22Rv1 (cell line): ENCODE measurements around the gene EVL.

Experiments
- H3K27ac ChIP-seq: fragments of 450-650 bp; 2 replicates; pipeline ENCODE4 v1.5.1; 2017
- ZFX ChIP-seq: fragments of 450-650 bp; IDR thresholded peaks from 2 replicates; pipeline ENCODE4 v1.6.1; 2017; ENCODE audit warnings: antibody characterized with exemption, borderline replicate concordance
- TF ChIP-seq, protein P1 (sequence below): fragments of 450-650 bp; IDR thresholded peaks from 2 replicates; pipeline ENCODE4 v1.5.1; 2017; ENCODE audit warnings: mild to moderate bottlenecking

The EVL gene

DNA sequence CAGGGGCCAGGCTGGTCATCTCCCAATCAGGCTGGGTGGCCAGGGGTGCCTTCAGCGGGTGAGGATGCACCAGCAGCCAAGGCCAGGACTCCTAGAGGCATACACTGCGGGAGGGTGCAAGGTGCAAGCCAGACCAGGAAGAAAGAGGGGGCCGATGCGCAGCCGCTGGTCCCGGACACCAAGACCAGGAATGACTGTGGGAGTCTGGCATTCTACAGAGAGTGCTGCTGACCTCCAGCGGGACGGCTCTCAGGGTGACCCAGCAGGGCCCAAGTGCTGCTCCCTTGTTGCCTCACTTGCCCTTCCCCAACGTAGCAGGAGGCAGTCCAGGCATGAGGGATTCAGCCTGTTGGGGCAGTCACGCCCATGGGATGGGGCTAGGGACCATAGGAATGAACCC is 58.4 kb downstream of the EVL start:
- TF ChIP-seq ZFX = no peak
- TF ChIP-seq, protein P1, sequence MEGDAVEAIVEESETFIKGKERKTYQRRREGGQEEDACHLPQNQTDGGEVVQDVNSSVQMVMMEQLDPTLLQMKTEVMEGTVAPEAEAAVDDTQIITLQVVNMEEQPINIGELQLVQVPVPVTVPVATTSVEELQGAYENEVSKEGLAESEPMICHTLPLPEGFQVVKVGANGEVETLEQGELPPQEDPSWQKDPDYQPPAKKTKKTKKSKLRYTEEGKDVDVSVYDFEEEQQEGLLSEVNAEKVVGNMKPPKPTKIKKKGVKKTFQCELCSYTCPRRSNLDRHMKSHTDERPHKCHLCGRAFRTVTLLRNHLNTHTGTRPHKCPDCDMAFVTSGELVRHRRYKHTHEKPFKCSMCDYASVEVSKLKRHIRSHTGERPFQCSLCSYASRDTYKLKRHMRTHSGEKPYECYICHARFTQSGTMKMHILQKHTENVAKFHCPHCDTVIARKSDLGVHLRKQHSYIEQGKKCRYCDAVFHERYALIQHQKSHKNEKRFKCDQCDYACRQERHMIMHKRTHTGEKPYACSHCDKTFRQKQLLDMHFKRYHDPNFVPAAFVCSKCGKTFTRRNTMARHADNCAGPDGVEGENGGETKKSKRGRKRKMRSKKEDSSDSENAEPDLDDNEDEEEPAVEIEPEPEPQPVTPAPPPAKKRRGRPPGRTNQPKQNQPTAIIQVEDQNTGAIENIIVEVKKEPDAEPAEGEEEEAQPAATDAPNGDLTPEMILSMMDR = no peak
- H3K27ac ChIP-seq = no peak overlapping the region

DNA sequence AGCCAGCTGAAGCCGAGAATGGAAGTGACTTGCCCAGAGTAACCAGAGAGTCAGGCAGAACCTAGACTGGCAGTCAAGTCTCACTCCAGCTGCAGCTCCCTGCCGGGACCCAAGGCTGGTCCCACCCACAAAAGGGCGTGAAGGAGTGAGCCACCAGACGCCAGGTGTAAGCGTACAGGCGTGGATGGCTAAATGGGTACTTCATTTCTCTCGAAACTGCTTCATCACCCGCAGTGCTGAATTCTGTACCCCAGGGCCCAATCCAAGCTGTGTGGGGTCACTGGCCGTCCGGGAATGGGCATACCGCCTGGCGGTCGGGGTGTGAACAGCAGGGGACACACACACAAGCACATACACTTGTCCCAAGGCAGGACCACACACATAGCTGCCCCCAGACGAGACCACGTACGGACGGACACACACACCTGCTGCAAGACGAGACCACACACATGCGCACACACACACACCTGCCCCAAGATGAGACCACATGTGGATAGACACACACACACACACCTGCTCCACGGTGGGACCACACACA is 59.4 kb downstream of the EVL start:
- H3K27ac ChIP-seq = no peak overlapping the region
- TF ChIP-seq ZFX = no peak
- TF ChIP-seq, protein P1 = no peak

DNA sequence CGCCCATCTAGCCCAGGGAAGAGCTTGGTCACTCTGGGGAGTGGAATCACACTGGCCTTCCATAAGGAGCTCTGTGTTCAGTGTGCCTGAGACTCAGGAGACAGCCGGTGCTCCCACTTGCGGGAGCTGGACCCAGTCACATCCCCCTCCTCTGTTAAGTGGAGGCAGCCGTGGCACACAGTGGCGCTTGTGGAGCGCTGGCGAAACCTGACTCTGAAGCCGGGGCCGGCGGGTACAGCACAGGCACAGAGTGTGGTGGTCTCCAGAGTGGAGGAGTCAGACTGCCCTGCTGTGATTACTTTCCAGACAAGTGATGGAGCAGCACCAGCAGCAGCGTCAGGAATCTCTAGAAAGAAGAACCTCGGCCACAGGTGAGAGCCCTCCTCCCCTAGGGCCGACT is 61.2 kb downstream of the EVL start:
- TF ChIP-seq, protein P1 = no peak
- no peak for TF ChIP-seq ZFX
- no peak overlapping the region for H3K27ac ChIP-seq

DNA sequence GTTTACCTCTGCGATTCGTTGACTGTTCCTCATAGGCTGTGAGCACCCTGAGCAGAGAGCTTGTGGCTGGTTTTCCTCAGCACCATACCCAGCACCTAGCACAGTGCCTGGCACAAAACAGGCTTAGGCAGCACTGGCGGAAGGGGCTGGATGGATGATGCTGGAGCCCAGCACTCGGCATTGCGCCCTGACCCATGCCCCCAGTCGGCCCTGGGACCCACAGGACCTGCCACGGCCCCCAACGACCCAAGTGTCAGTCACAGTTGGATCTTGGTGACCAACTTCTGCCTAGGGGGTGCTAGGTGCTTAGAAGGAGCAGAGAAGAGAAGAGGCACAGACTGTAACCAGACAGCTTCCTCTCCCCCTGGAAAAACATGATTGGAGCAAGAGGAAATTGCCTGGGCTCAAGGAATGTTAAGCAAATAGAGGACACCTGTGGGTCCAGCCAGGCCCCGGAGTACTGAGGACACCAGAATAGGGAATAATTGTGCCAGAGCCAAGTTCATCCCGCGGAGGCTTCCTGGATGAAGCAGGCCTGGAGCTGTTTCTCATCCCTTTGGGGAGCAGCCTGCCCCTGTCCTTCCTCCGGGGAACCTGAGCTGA is 62.7 kb downstream of the EVL start:
- TF ChIP-seq ZFX = no peak
- TF ChIP-seq, protein P1 = no peak
- H3K27ac ChIP-seq = no peak overlapping the region

DNA sequence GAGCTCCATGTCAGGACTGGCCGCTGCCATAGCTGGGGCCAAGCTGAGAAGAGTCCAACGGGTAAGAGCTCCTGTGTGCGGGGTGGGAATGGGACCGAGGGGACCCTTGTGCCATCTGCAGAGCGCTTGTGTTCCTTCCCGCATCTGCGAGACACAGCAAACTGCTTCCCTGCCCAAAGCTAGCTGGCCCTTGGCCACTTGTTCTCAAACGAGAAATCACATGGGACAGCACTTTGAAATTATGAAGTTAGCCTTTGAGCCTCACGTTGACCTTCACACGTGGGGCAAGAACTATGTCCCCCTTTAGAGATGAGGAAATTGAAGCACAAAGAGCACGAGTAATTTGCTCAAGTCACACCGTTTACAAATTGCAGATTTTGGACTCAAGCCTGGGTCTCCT is 63.5 kb downstream of the EVL start:
- TF ChIP-seq, protein P1 = no peak
- no peak for TF ChIP-seq ZFX

DNA sequence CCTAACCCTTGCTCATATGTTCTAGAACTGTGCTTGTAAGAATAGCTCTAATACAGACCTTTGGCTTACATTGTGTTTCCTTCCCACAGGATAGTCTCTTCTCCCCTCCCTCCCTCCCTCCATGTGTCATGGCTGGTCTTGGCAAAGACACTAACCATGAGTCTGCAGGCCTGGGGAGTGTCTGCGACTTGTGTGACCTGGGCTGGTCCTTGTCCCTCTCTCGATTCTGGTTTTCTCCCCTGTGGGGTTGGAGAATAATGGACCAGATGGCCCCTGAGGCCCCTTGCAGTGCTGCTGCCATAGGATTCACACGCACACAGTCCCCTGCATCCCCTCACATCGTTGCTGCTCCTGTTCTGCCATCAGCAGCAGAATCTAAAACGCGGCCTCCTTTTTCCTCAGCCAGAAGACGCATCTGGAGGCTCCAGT is 64.0 kb downstream of the EVL start:
- TF ChIP-seq, protein P1 = no peak
- TF ChIP-seq ZFX = no peak
- no peak overlapping the region for H3K27ac ChIP-seq

More for the DNA sequence above, 63.5 kb downstream of the EVL start:
- no peak overlapping the region for H3K27ac ChIP-seq

DNA sequence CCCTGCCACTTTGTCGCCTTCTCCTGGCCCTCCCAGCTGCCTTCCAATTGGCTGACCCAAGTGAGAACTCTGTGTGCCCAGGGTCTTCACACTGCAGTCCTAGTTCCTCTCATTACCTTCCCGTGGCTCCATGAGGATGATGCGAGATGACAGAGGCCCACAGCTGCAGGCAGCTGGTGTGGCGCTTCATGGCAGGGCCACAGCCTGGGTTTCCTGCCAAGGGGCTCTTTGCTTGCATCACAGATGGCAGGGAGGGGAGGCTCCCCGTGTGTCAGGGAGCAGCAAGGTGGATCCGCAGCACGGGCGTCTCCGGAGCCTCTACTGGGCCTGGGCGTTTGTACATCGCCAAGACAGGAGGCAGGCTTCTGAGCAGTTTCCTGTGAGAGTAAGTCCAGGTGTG is 65.3 kb downstream of the EVL start:
- TF ChIP-seq, protein P1 = no peak
- TF ChIP-seq ZFX = no peak
- H3K27ac ChIP-seq = peak overlapping the region; percentile 62
